ENCODE measurements around the gene EHD1. TPM values are rescaled to one million over a fixed set of nuclear protein-coding genes. Genes with fewer than 3 reads are reported as not detected.

EHD1 gene
- total and polyA plus RNA-seq, 9 donors: 14.3 to 87.8 (median 33.5) TPM

GRCh38 chr11:64902102-64902900 is 23.9 kb upstream of the EHD1 start:
- DNase-seq: peak in 1 of 5 donors; percentile 35
- 83 to 88% (median 87%) methylated on average over 30 of the region's 30 CpGs for WGBS, 3 donors
- no peaks in the 10 kb centered on the region for H3K36me3 ChIP-seq
- H3K9me3 ChIP-seq: no peaks in the 10 kb centered on the region
- no peak overlapping the region for H3K4me3 ChIP-seq
- H3K27ac ChIP-seq: no peak overlapping the region
- no peaks in the 10 kb centered on the region for H3K4me1 ChIP-seq (ENCODE audit: insufficient read depth)
- no peak for TF ChIP-seq CTCF (IDR thresholded peaks at IDR 0.05)
- intact Hi-C loops (cut with DNase I): no loop called here
- H3K27me3 ChIP-seq: no peaks in the 10 kb centered on the region

DNA sequence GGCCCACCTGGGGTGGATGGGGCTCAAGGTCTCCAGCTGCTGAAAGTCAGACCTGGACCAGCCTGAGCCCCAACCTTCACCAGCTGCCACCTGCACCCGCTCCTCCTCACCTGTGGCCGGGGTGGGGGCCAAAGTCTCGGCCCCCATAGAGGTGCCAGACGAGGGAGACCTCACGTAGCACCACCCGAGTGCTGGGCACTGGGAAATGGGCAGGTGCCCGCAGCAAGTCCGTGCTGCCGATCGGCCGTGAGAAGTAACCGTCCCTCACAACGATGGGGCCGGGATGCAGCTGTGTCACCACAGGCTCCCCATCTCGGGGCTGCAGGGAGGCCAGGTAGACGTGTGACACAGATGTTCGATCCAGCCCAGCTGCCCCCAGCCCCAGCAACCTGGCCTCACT is 22.4 kb upstream of the EHD1 start:
- DNase-seq: no peak
- H3K27me3 ChIP-seq: no peaks in the 10 kb centered on the region
- H3K4me3 ChIP-seq: no peak overlapping the region
- H3K36me3 ChIP-seq: no peaks in the 10 kb centered on the region
- H3K4me1 ChIP-seq (ENCODE audit: insufficient read depth): no peaks in the 10 kb centered on the region
- TF ChIP-seq POLR2A (IDR thresholded peaks at IDR 0.05) (no peak), EP300 (IDR thresholded peaks at IDR 0.05) (no peak), CTCF (IDR thresholded peaks at IDR 0.05) (no peak)
- intact Hi-C loops (cut with DNase I): no loop called here
- H3K9me3 ChIP-seq: no peaks in the 10 kb centered on the region
- WGBS, 3 donors: 90 to 92% (median 92%) methylated on average over 17 of the region's 17 CpGs
- no peak overlapping the region for H3K27ac ChIP-seq

- H3K36me3 ChIP-seq: no peaks in the 10 kb centered on the region
- no peak for DNase-seq
- no peaks in the 10 kb centered on the region for H3K27me3 ChIP-seq
- WGBS, 3 donors: 85 to 87% (median 86%) methylated on average over 14 of the region's 14 CpGs
- no peak overlapping the region for H3K4me3 ChIP-seq
- H3K4me1 ChIP-seq (ENCODE audit: insufficient read depth): no peaks in the 10 kb centered on the region
- TF ChIP-seq POLR2A (IDR thresholded peaks at IDR 0.05) (no peak), CTCF (IDR thresholded peaks at IDR 0.05) (no peak)
- no peak overlapping the region for H3K27ac ChIP-seq
- intact Hi-C loops (cut with DNase I): no loop called here
- no peaks in the 10 kb centered on the region for H3K9me3 ChIP-seq
Measured at GRCh38 chr11:64900263-64900678, 21.9 kb upstream of the EHD1 start.

- Histone ChIP-seq H3K27me3 (no peaks in the 10 kb centered on the region), H3K9me3 (no peaks in the 10 kb centered on the region), H3K4me3 (no peak overlapping the region), H3K36me3 (no peaks in the 10 kb centered on the region), H3K27ac (no peak overlapping the region), H3K4me1 (ENCODE audit: insufficient read depth) (no peaks in the 10 kb centered on the region)
- WGBS, 3 donors: 91 to 95% (median 91%) methylated on average over 19 of the region's 19 CpGs
- intact Hi-C loops (cut with DNase I): no loop called here
- TF ChIP-seq EP300 (IDR thresholded peaks at IDR 0.05) (no peak), CTCF (IDR thresholded peaks at IDR 0.05) (no peak), POLR2A (IDR thresholded peaks at IDR 0.05) (no peak)
- DNase-seq: no peak
Measured at GRCh38 chr11:64898541-64898940, 20.1 kb upstream of the EHD1 start.

Data from ovary (tissue), 9 donors.